ENCODE data around the gene NCF4.

Gene NCF4

DNA sequence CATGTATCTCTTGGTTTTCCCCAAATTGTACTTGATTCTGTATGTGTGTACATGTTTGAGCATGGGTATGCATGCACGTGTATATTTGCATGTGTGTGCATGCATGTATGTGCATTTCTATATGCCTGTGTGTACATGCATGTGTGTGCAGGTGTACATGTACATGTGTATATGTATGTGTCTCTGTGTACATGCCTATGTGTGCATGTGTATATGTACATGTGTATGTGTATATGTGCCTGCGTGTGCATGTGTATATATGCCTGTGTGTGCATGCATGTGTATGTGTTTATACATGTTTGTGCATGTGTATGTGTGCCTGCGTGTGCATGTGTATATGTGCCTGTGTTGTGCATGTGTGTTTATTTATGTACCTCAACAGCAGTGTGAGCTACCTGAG, 5.3 kb upstream of the NCF4 start:
- ChIA-PET CTCF (interaction anchor here (0.5 to 6.3 kb wide), 49 partner anchors 12 to 321 kb away, joined by 3 to 161 read pairs (median 10); partner anchors contain the start of gene IFT27), POLR2A (interaction anchor here (0.5 to 0.9 kb wide), 2 partner anchors 46 to 73 kb away, joined by 4 to 7 read pairs; no protein-coding TSS in a partner anchor)
- TF ChIP-seq, protein P1, sequence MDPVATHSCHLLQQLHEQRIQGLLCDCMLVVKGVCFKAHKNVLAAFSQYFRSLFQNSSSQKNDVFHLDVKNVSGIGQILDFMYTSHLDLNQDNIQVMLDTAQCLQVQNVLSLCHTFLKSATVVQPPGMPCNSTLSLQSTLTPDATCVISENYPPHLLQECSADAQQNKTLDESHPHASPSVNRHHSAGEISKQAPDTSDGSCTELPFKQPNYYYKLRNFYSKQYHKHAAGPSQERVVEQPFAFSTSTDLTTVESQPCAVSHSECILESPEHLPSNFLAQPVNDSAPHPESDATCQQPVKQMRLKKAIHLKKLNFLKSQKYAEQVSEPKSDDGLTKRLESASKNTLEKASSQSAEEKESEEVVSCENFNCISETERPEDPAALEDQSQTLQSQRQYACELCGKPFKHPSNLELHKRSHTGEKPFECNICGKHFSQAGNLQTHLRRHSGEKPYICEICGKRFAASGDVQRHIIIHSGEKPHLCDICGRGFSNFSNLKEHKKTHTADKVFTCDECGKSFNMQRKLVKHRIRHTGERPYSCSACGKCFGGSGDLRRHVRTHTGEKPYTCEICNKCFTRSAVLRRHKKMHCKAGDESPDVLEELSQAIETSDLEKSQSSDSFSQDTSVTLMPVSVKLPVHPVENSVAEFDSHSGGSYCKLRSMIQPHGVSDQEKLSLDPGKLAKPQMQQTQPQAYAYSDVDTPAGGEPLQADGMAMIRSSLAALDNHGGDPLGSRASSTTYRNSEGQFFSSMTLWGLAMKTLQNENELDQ (tag by site-specific recombination; IDR thresholded peaks at IDR 0.05; ENCODE audit: low read depth), result no peak
- TF ChIP-seq ZNF157 (tag by site-specific recombination; IDR thresholded peaks at IDR 0.05) (no peak), ZSCAN4 (tag by site-specific recombination; IDR thresholded peaks at IDR 0.05) (0 out of 2 replicates have a peak, but pooled peaks have one; percentile 29), ZNF274 (IDR thresholded peaks at IDR 0.05; ENCODE audit: low read length) (no peak), ZNF274 (tag by site-specific recombination; IDR thresholded peaks at IDR 0.05; ENCODE audit: borderline replicate concordance) (no peak)
- TF ChIP-seq, protein P2, sequence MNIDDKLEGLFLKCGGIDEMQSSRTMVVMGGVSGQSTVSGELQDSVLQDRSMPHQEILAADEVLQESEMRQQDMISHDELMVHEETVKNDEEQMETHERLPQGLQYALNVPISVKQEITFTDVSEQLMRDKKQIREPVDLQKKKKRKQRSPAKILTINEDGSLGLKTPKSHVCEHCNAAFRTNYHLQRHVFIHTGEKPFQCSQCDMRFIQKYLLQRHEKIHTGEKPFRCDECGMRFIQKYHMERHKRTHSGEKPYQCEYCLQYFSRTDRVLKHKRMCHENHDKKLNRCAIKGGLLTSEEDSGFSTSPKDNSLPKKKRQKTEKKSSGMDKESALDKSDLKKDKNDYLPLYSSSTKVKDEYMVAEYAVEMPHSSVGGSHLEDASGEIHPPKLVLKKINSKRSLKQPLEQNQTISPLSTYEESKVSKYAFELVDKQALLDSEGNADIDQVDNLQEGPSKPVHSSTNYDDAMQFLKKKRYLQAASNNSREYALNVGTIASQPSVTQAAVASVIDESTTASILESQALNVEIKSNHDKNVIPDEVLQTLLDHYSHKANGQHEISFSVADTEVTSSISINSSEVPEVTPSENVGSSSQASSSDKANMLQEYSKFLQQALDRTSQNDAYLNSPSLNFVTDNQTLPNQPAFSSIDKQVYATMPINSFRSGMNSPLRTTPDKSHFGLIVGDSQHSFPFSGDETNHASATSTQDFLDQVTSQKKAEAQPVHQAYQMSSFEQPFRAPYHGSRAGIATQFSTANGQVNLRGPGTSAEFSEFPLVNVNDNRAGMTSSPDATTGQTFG (tag by site-specific recombination; IDR thresholded peaks at IDR 0.05; ENCODE audit: borderline replicate concordance), result no peak
- Histone ChIP-seq H3K36me3 (ENCODE audit: control insufficient read depth in 2 of 2, insufficient read depth in 1 of 2, low read length in 2 of 2) (no peaks in the 10 kb centered on the region), H3K27ac (ENCODE audit: extremely low read depth, low read depth, low read length) (no peak overlapping the region), H3K9me3 (ENCODE audit: control insufficient read depth, insufficient read depth, low read depth, low read length) (no peaks in the 10 kb centered on the region), H3K4me1 (ENCODE audit: control insufficient read depth, insufficient read depth, low read length) (0 out of 2 replicates have a peak, but pooled peaks cover 3% of the 10 kb centered on the region), H3K4me3 (ENCODE audit: low read depth, low read length) (no peak overlapping the region)

DNA sequence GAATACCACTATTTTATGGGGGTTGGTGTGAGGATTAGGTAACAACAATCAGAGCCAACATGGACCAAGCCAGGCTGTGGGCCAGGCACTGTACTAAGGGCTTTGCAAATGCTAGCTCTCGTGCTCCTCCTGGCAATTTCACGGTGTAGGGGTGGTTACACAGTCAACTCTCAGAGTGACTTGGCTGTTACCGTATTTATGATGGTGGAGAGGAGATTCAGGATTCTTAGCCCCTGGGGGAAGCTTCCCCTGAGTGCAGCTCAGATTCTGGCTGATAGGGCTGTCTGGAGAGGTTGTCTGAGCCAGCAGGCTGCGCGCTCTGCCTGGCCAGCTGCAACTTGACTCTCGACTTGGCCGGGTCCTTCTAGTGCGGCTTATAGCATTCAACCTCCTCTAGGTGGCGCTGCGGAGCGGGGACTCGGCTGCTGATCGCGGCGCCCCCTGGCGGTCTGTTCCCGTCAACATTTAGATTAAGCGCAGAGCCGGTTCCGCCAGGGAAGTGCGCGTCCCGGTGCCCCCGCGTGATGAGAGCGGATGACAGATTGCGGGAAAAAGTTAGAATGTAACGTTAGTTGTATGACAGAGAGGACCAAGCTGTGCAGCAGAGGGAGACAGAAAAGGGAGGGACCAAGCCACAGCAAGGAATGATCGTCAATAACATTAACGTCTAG, 4.5 kb upstream of the NCF4 start:
- ChIA-PET CTCF (interaction anchor here (0.5 to 6.3 kb wide), 98 partner anchors 12 to 1330 kb away, joined by 3 to 161 read pairs (median 6); partner anchors contain the start of gene IFT27), POLR2A (interaction anchor here (0.9 kb wide), 1 partner anchor 74 kb away, joined by 4 read pairs; no protein-coding TSS in a partner anchor)
- no peaks in the 10 kb centered on the region for H3K36me3 ChIP-seq (ENCODE audit: control insufficient read depth in 2 of 2, insufficient read depth in 1 of 2, low read length in 2 of 2)
- no peak overlapping the region for H3K4me3 ChIP-seq (ENCODE audit: low read depth, low read length)
- no peak overlapping the region for H3K27ac ChIP-seq (ENCODE audit: extremely low read depth, low read depth, low read length)
- H3K9me3 ChIP-seq (ENCODE audit: control insufficient read depth, insufficient read depth, low read depth, low read length), result no peaks in the 10 kb centered on the region
- 0 out of 2 replicates have a peak, but pooled peaks cover 3% of the 10 kb centered on the region for H3K4me1 ChIP-seq (ENCODE audit: control insufficient read depth, insufficient read depth, low read length)
- TF ChIP-seq ZNF629 (tag by site-specific recombination; IDR thresholded peaks at IDR 0.05) (peak; percentile 67), ZNF133 (tag by site-specific recombination; IDR thresholded peaks at IDR 0.05) (no peak), ZNF558 (tag by site-specific recombination; IDR thresholded peaks at IDR 0.05) (0 out of 2 replicates have a peak, but pooled peaks have one; percentile 21), GLIS1 (tag by site-specific recombination; IDR thresholded peaks at IDR 0.05) (no peak), ZNF639 (tag by site-specific recombination; IDR thresholded peaks at IDR 0.05) (peak; percentile 53; the same call in 1 of the 2 replicates), ZNF677 (tag by site-specific recombination; IDR thresholded peaks at IDR 0.05) (no peak), ZBTB8A (tag by site-specific recombination; IDR thresholded peaks at IDR 0.05) (no peak), ZNF362 (tag by site-specific recombination; IDR thresholded peaks at IDR 0.05) (no peak), ZNF324 (tag by site-specific recombination; IDR thresholded peaks at IDR 0.05) (peak; percentile 85), ZNF394 (tag by site-specific recombination; IDR thresholded peaks at IDR 0.05; ENCODE audit: borderline replicate concordance) (0 out of 2 replicates have a peak, but pooled peaks have one; percentile 19), ZNF248 (tag by site-specific recombination; IDR thresholded peaks at IDR 0.05) (no peak), SETDB1 (IDR thresholded peaks at IDR 0.05; ENCODE audit: insufficient read length, low read length) (peak; percentile 41), ZNF654 (tag by site-specific recombination; IDR thresholded peaks at IDR 0.05; ENCODE audit: low read depth) (peak; percentile 76), ZNF692 (tag by site-specific recombination; IDR thresholded peaks at IDR 0.05) (peak; percentile 69; the same call in 1 of the 2 replicates), ZNF37A (tag by site-specific recombination; IDR thresholded peaks at IDR 0.05) (no peak)
- TF ChIP-seq, protein P3, sequence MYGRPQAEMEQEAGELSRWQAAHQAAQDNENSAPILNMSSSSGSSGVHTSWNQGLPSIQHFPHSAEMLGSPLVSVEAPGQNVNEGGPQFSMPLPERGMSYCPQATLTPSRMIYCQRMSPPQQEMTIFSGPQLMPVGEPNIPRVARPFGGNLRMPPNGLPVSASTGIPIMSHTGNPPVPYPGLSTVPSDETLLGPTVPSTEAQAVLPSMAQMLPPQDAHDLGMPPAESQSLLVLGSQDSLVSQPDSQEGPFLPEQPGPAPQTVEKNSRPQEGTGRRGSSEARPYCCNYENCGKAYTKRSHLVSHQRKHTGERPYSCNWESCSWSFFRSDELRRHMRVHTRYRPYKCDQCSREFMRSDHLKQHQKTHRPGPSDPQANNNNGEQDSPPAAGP (tag by site-specific recombination; IDR thresholded peaks at IDR 0.05), result peak; percentile 80

Data from HEK293 (cell line).